Amygdala (tissue), 56 donors: ENCODE results near the gene YJU2.

Experiments used
- DNase-seq, 56 donors: peaks; one replicate each; lab custom pipeline; 2025; lab: John Stamatoyannopoulos, UW

YJU2 gene

GRCh38 chr19:4294389-4294788 lies 47.5 kb downstream of the YJU2 start:
- no peak for DNase-seq

DNA sequence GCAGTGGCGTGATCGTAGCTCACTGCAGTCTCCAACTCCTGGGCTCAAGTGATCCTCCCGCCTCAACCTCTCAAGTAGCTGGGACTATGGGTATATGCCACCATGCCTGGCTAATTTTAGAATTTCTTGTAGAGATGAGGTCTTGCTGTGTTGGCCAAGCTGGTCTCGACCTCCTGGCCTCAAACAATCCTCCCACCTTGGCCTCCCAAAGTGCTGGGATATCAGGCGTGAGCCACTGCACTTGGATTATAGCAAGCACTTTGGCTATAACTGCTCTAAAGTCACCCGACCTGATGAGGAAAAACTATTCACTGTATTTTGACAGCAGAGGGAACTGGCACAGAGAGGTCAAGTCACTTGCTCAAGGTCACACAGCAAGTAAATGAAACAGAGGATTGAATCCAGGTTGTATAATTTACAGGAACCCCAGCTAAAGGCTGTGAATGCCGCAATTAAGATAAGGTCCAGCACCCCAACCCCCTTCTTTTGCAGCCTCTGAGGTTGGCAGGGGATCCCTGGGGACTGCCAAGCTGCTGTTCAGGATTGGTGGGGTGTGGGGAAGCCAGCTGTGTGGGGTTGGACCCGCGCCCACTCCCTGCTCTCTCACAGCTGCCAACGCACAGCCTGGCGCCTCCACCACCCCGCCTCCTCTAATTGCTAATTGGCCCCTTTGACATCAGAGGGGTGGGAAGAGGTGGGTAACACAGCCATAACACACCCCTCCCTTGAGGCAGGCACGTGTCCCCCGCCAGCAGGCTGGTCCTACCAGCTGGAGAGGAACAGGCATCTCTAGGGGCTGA lies 49.3 kb downstream of the YJU2 start:
- peak in 52 of 56 donors; percentile 4 to 87 (median 65) for DNase-seq

- DNase-seq: no peak
Measured at GRCh38 chr19:4297901-4298809, 51.3 kb downstream of the YJU2 start.

GRCh38 chr19:4298810-4299550 lies 52.1 kb downstream of the YJU2 start:
- DNase-seq: no peak

- DNase-seq: no peak
Measured at GRCh38 chr19:4300589-4300988, 53.7 kb downstream of the YJU2 start.

DNA sequence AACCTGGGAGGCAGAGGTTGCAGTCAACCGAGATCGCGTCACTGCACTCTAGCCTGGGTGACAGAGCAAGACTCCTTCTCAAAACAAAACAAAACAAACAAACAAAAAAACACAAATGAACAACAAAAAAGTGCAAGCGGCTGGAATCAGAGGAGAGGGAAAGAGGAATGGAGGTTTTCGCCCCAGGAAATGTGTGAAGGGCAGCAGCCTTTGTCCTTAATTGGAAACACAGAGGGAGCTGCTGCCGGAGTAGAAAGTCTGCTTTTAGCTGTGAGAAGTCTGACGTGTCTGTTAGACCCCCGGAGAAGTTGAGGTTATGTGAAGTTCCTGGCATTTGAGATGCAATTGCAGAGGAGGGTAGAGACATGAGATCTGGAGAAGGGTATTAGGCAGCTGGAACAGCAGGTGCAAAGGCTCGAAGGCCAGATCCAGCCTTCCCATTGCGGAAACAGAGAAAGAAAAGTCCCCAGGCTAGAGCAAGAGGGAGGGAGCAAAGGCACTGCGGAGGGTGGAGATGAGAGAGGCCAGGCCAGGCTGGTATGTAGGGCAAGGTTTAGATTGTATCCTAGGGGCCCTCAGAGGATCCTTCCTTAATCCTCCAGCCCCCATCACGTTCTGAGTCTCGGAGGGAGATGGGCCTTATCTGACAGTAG lies 54.8 kb downstream of the YJU2 start:
- DNase-seq: no peak

DNA sequence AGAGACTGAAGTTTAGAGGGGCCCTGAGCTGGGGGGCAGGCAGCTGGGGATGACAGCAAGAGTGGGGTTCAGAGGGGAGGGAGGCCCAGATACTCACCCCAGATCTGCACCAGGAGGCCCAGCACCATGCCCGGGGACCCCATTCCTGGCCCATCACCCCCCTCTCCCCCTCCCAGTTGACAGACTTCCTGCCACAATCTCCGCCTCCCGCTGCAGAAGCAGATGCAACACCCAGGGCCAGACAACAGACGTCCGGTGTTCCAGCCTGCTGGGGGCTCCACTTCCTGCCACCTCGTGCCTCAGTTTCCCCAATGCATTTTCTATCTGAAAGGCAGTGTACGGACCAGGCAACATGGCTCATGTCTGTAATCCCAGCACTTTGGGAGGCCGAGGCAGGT lies 55.4 kb downstream of the YJU2 start, which contains the start of gene TMIGD2:
TSS of gene TMIGD2 (minus strand) at position 147 of the 398 bp plus-strand sequence. CDS start at position 143, 4 bp downstream.
- no peak for DNase-seq

- peak in 1 of 56 donors; percentile 2 for DNase-seq
Measured at GRCh38 chr19:4303819-4304537, 57.1 kb downstream of the YJU2 start.

GRCh38 chr19:4304538-4305256 lies 57.8 kb downstream of the YJU2 start, which contains the start of gene FSD1:
Gene FSD1 (plus strand): TSS chr19:4304598. CDS start chr19:4304747, 149 bp downstream.
- DNase-seq: peak in 29 of 56 donors; percentile 2 to 72 (median 23)

DNA sequence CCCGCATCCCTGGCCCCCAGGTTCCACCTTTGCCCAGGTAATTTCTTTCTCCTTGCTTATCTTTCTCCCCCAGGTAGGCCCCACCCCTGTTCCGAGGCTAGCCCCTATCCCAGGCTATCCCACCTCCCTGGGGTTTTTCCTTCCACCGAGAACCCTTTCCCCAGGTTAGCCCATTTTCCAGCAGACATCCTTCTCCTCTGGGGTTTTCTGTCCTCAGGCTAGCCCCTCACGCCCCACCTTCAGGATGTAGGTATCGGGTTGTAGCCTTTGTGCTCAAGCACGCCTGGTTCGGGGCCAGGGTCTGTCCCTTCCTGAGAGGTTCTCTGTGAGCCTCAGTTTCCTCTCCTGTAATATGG lies 58.4 kb downstream of the YJU2 start:
- no peak for DNase-seq

DNA sequence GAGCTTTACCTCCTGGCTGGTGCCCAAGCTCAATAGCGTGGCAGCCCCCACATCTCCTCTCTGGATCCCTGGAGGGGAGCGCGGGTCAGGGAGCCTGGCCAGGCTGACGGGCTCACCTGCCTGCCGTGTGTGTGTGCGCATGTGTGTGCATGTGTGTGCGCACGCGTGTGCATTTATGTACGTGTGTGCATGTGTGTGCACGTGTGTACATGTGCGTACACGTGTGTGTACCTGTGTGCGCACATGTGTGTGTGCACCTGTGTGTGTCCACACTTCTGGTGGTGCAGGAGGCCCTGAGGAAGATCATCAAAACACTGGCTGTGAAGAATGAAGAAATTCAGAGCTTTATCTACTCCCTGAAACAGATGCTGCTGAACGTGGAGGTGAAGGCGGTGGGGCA lies 58.8 kb downstream of the YJU2 start:
- DNase-seq: no peak

DNA sequence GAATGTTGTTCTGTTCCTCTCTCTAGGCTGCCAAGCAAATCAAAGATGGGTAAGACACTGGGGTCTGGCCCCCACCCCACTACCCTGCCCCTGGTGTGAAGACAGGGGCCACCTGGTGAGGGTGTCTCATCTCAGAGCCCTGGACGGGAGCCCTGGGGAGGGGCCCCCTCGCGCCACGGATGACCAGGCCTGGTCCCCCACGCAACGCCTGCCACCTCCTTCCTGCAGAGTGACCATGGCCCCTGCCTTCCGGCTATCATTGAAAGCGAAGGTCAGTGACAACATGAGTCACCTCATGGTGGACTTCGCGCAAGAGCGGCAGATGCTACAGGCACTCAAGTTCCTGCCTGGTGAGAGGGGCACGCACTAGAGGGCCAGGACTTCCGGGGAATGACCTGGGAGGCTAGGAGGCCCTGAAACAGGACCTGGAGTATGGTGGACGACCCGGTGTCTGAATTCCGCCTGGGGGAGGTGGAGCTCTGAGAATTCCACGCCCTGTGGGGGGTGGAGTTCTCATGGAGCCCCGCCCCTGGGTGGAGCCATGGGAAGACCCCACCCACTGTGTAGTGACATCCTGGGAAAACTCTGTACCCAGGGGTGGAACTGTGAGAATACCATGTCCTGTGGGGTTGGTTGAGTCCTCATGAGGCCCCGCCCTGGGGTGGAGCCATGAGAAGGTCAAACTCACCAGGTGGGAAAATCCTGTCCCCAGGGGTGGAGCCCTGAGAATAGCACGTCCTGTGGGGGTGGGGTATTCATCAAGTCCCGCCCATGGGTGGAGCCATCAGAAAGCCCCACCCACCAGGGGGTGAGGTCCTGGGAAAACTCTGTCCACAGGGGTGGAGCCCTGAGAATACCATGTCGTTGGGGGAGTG lies 63.6 kb downstream of the YJU2 start:
- DNase-seq: peak in 1 of 56 donors; percentile 30

DNA sequence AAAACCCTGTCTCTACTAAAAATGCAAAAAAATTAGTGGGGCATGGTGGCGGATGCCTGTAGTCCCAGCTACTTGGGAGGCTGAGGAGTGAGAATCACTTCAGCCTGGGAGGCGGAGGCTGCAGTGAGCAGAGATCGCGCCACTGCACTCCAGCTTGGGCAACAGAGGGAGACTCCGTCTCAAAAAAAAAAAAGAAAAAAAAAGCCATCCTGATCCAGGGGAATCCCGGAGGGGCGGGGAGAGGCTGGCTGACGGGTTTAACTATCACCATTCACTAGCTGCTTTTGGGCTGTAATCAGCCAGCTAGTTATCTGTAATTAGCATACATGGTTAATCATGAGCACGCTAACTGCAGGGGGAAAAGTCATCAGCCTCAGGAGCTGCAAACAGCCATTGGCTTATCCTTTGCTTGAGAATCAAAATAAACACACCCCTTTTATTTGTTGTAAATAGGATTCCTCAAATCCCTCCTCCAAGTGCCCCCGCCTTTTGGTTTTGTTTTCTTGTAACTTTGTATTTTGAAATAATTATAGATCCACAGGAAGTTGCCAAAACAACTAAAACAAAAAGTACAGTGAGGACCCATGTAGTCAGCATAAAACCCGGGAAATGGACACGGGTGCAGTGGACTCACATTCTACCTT lies 67.1 kb downstream of the YJU2 start:
- DNase-seq: no peak

GRCh38 chr19:4316956-4317355 lies 70.1 kb downstream of the YJU2 start:
- DNase-seq: no peak

DNA sequence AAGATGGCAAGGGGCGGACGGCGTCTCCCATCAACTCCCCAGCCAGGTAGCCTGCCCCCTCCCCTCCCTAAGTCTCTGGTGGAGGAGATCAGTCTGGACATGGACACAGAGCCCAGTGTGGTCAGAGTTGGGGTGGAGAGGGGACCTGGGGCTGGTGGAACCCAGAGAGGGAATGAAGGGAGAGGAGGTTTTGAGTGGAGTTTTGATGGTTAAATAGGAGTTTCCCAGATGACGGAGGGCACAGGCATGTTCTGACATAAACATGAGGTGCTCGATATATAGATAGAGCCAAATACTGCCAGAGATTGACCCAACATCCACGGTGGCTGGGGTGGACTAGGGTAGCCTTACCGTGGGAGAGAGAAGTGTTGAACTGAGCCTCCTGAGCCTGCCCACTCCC lies 71.6 kb downstream of the YJU2 start:
- DNase-seq: no peak
